K562 (cell line): ENCODE measurements around the gene BORCS8.

Experiments used
- HDAC6 ChIP-seq: IDR thresholded peaks from 2 replicates; pipeline ENCODE4 v1.6.1; 2012; ENCODE audit warnings: low read depth, mild to moderate bottlenecking, control low read depth, inconsistent platforms, low read length, moderate library complexity
- NR4A1 ChIP-seq, 2 experiments: fragments of 250-450 bp in 1 of 2; fragments of 450-650 bp in 1 of 2; sonication (Bioruptor Pico) in 1 of 2; IDR thresholded peaks; 2 replicates each; pipeline versions ENCODE4 v1.4.0 to v1.6.1; 2016 to 2020; ENCODE audit warnings: mild to moderate bottlenecking in 2 of 2, missing compliant biosample characterization in 1 of 2, missing genetic modification characterization in 1 of 2, moderate library complexity in 1 of 2
- POLR2A ChIP-seq: fragments of 450-650 bp; conservative IDR thresholded peaks from 2 replicates; pipeline ENCODE4 v1.6.1; 2016
- ZFP36 ChIP-seq: fragments of 150-350 bp; IDR thresholded peaks from 2 replicates; pipeline ENCODE4 v1.6.1; 2018; ENCODE audit warnings: low read length, low read depth; ENCODE audit not compliant: partially characterized antibody
- ZNF778 ChIP-seq: fragments of 450-650 bp; formaldehyde crosslinking; IDR thresholded peaks from 2 replicates; pipeline ENCODE4 v1.4.0; 2020; ENCODE audit warnings: mild to moderate bottlenecking, moderate library complexity
- TF ChIP-seq, protein P1 (sequence below), 3 experiments: IDR thresholded peaks in 2 of 3; conservative IDR thresholded peaks in 1 of 3; 2 replicates each; pipeline ENCODE4 v1.5.1; 2011 to 2012; ENCODE audit warnings: low read length in 3 of 3, mild to moderate bottlenecking in 3 of 3, control low read depth in 2 of 3, improper control_type of control experiment in 1 of 3, inconsistent platforms in 1 of 3, low read depth in 1 of 3, mixed read lengths in 1 of 3, moderate library complexity in 1 of 3; ENCODE audit not compliant: insufficient read depth in 2 of 3
- TF ChIP-seq, protein P2 (sequence below): IDR thresholded peaks from 2 replicates; pipeline ENCODE4 v1.6.1; 2012; ENCODE audit warnings: low read depth, low read length, improper control_type of control experiment, borderline replicate concordance

DNA sequence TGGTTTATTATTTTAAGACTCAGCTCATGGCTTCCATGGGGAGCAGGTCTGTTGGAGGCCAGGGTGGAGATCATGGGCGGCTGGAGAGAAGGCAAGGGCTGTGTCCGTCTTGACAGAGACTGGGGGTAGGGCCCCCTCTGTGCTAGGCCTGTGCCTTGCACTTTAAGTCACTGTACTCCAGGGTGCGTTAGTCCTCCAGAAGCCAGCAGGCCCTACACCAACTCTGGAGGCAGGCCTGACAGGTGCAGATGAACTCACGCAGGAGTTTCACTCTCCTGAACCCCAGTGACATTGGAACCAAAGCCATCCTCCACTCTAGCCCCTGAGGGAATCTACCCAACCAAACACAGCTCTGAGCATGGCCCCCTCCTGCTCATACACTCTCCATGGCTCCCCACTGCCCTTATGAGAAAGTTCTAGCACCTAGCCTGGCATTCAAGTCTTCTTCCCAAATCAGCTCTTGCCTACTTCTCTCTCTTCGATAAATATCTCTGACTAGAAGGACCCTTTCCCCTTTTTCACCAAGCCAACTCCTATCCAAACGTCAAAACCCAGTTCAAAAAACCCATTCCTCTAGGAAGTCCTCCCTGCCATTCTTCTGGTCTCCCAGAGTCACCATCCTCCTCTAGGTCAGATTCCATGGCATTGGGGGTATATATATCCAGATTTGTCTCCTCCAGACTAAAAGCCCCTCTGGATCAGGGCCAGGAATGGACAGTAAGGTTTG is 37.0 kb downstream of the BORCS8 start:
- TF ChIP-seq POLR2A (no peak), ZFP36 (no peak), ZNF778 (CRISPR knock-in tag) (no peak), NR4A1 (CRISPR knock-in tag; IDR thresholded peaks at IDR 0.05) (no peak), NR4A1 (tag; IDR thresholded peaks at IDR 0.05) (no peak), HDAC6 (no peak)
- TF ChIP-seq, protein P1, sequence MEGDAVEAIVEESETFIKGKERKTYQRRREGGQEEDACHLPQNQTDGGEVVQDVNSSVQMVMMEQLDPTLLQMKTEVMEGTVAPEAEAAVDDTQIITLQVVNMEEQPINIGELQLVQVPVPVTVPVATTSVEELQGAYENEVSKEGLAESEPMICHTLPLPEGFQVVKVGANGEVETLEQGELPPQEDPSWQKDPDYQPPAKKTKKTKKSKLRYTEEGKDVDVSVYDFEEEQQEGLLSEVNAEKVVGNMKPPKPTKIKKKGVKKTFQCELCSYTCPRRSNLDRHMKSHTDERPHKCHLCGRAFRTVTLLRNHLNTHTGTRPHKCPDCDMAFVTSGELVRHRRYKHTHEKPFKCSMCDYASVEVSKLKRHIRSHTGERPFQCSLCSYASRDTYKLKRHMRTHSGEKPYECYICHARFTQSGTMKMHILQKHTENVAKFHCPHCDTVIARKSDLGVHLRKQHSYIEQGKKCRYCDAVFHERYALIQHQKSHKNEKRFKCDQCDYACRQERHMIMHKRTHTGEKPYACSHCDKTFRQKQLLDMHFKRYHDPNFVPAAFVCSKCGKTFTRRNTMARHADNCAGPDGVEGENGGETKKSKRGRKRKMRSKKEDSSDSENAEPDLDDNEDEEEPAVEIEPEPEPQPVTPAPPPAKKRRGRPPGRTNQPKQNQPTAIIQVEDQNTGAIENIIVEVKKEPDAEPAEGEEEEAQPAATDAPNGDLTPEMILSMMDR (IDR thresholded peaks at IDR 0.05 in 2 of 3, conservative IDR thresholded peaks at IDR 0.05 in 1 of 3; ENCODE audit: insufficient read depth in 2 of 3, low read depth in 1 of 3, low read length in 3 of 3), result peak in 2 of 3 experiments; percentile 17 to 33; a peak in 2 of 6 replicates
- TF ChIP-seq, protein P2, sequence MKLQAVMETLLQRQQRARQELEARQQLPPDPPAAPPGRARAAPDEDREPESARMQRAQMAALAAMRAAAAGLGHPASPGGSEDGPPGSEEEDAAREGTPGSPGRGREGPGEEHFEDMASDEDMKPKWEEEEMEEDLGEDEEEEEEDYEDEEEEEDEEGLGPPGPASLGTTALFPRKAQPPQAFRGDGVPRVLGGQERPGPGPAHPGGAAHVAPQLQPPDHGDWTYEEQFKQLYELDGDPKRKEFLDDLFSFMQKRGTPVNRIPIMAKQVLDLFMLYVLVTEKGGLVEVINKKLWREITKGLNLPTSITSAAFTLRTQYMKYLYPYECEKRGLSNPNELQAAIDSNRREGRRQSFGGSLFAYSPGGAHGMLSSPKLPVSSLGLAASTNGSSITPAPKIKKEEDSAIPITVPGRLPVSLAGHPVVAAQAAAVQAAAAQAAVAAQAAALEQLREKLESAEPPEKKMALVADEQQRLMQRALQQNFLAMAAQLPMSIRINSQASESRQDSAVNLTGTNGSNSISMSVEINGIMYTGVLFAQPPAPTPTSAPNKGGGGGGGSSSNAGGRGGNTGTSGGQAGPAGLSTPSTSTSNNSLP, result no peak
